HG03457 (cell line): ENCODE data around the gene LSM14B.

ENCODE experiments used
- ATAC-seq: cut with Tn5 transposase; IDR thresholded peaks from one replicate; pipeline ENCODE4 v1.9.1; 2021; ENCODE audit warnings: moderate number of reproducible peaks; ENCODE audit not compliant: unreplicated experiment

LSM14B gene

GRCh38 chr20:62160876-62161275 is 38.6 kb downstream of the LSM14B start:
- no peak for ATAC-seq

GRCh38 chr20:62161347-62161746 is 39.1 kb downstream of the LSM14B start:
- ATAC-seq, result no peak

- no peak for ATAC-seq
Measured at GRCh38 chr20:62162765-62163484, 40.6 kb downstream of the LSM14B start.

- ATAC-seq, result no peak
Measured at GRCh38 chr20:62163485-62163865, 41.2 kb downstream of the LSM14B start.

- no peak for ATAC-seq
Measured at GRCh38 chr20:62163986-62164762, 41.9 kb downstream of the LSM14B start.

GRCh38 chr20:62164879-62165761 is 42.8 kb downstream of the LSM14B start:
- ATAC-seq, result no peak

- ATAC-seq, result no peak
Measured at GRCh38 chr20:62165762-62166399, 43.6 kb downstream of the LSM14B start.

- no peak for ATAC-seq
Measured at GRCh38 chr20:62167474-62167873, 45.2 kb downstream of the LSM14B start.

- ATAC-seq, result no peak
Measured at GRCh38 chr20:62168061-62168460, 45.8 kb downstream of the LSM14B start.

GRCh38 chr20:62168890-62169435 is 46.7 kb downstream of the LSM14B start:
- no peak for ATAC-seq

- ATAC-seq, result no peak
Measured at GRCh38 chr20:62170536-62170935, 48.3 kb downstream of the LSM14B start.

GRCh38 chr20:62171245-62171644 is 49.0 kb downstream of the LSM14B start:
- ATAC-seq, result no peak

- no peak for ATAC-seq
Measured at GRCh38 chr20:62172666-62173065, 50.4 kb downstream of the LSM14B start.

GRCh38 chr20:62174021-62174804 is 51.9 kb downstream of the LSM14B start:
- no peak for ATAC-seq

- no peak for ATAC-seq
Measured at GRCh38 chr20:62174870-62175624, 52.8 kb downstream of the LSM14B start.

GRCh38 chr20:62175711-62176110 is 53.4 kb downstream of the LSM14B start:
- ATAC-seq, result no peak

GRCh38 chr20:62176866-62177265 is 54.6 kb downstream of the LSM14B start:
- no peak for ATAC-seq

- ATAC-seq, result no peak
Measured at GRCh38 chr20:62177307-62177706, 55.0 kb downstream of the LSM14B start.
